ENCODE data around the gene CASQ1.

- no peak for TF ChIP-seq EZH2 (IDR thresholded peaks at IDR 0.05)
- no peak for TF ChIP-seq POLR2AphosphoS5 (IDR thresholded peaks at IDR 0.05; ENCODE audit: borderline replicate concordance, low read depth, low read length)
- TF ChIP-seq FOXP2 (optimal IDR thresholded peaks at IDR 0.05; ENCODE audit: control extremely low read depth, extremely low read length, insufficient read depth), result no peak
These were observed 2.0 kb upstream of the CASQ1 start for GRCh38 chr1:160188341-160188740.
